Naive thymus-derived CD4-positive, alpha-beta T cell (primary cell): ENCODE results near the gene MREG. TPM values are rescaled to one million over a fixed set of nuclear protein-coding genes. Genes with fewer than 3 reads are reported as not detected.

Experiments
- ATAC-seq: fragments of 150-1000 bp; cut with Tn5 transposase; 2 replicates; pipeline ENCODE4 v1.10.0; 2021; ENCODE audit warnings: mild to moderate bottlenecking, moderate library complexity
- CTCF ChIA-PET: fragments of 350-600 bp; sonication (Branson Sonifier 250); formaldehyde crosslinking; loops from one replicate; lab custom pipeline; 2021; ENCODE audit warnings: antibody characterized with exemption; lab: Charles Lee
- POLR2A ChIA-PET: fragments of 350-600 bp; sonication (Branson Sonifier 250); formaldehyde crosslinking; loops from one replicate; lab custom pipeline; 2021; ENCODE audit warnings: antibody characterized with exemption, inconsistent platforms; lab: Charles Lee
- DNase-seq, 9 donors: peaks; one replicate each; pipeline versions ENCODE4 v3.0.0 to v3.0.0-alpha.2; 2020 to 2022; ENCODE audit warnings: mixed read lengths in 1 of 9
- H3K27ac ChIP-seq: one replicate; pipeline ENCODE4 v1.7.0; 2013; ENCODE audit warnings: mild to moderate bottlenecking, low read depth, low read length, moderate library complexity
- H3K27me3 ChIP-seq, 2 donors: one replicate each; pipeline ENCODE4 v1.7.0; 2013; ENCODE audit warnings: low read length in 2 of 2, mild to moderate bottlenecking in 2 of 2, moderate library complexity in 2 of 2; ENCODE audit not compliant: control insufficient read depth in 2 of 2, insufficient read depth in 2 of 2
- H3K36me3 ChIP-seq, 3 experiments: 1 replicate in 2 of 3; 2 replicates in 1 of 3; pipeline ENCODE4 v1.7.0; 2013; ENCODE audit warnings: low read length in 3 of 3, mild to moderate bottlenecking in 3 of 3, moderate library complexity in 1 of 3; ENCODE audit not compliant: insufficient read depth in 3 of 3, control insufficient read depth in 2 of 3
- H3K4me1 ChIP-seq, 2 donors: one replicate each; pipeline ENCODE4 v1.7.0; 2013; ENCODE audit warnings: low read length in 2 of 2, mild to moderate bottlenecking in 2 of 2, moderate library complexity in 1 of 2; ENCODE audit not compliant: control insufficient read depth in 2 of 2, insufficient read depth in 2 of 2
- H3K4me3 ChIP-seq: 2 replicates; pipeline ENCODE4 v1.7.0; 2013; ENCODE audit warnings: mild to moderate bottlenecking, low read length
- H3K9me3 ChIP-seq, 3 experiments: 1 replicate in 2 of 3; 2 replicates in 1 of 3; pipeline ENCODE4 v1.7.0; 2013; ENCODE audit warnings: low read length in 3 of 3; ENCODE audit not compliant: control insufficient read depth in 2 of 3
- H3K27ac Mint-ChIP-seq, 9 donors: one replicate each; pipeline ENCODE4 v1.8.0; 2020 to 2022; ENCODE audit warnings: mixed read lengths in 9 of 9, mild to moderate bottlenecking in 8 of 9, moderate library complexity in 5 of 9, inconsistent platforms in 2 of 9
- H3K27me3 Mint-ChIP-seq, 5 donors: one replicate each; pipeline ENCODE4 v1.8.0; 2021 to 2022; ENCODE audit warnings: mixed read lengths in 5 of 5, mild to moderate bottlenecking in 1 of 5
- H3K36me3 Mint-ChIP-seq, 5 donors: one replicate each; pipeline ENCODE4 v1.8.0; 2020 to 2022; ENCODE audit warnings: mixed read lengths in 5 of 5, mild to moderate bottlenecking in 3 of 5, inconsistent platforms in 1 of 5
- H3K4me1 Mint-ChIP-seq, 7 donors: one replicate each; pipeline ENCODE4 v1.8.0; 2020 to 2022; ENCODE audit warnings: mixed read lengths in 7 of 7, mild to moderate bottlenecking in 3 of 7, inconsistent platforms in 1 of 7
- H3K4me3 Mint-ChIP-seq, 10 donors: one replicate each; pipeline ENCODE4 v1.8.0; 2020 to 2022; ENCODE audit warnings: mild to moderate bottlenecking in 10 of 10, mixed read lengths in 10 of 10, moderate library complexity in 6 of 10, inconsistent platforms in 2 of 10
- H3K9me3 Mint-ChIP-seq, 11 donors: one replicate each; pipeline ENCODE4 v1.8.0; 2020 to 2022; ENCODE audit warnings: mixed read lengths in 11 of 11, mild to moderate bottlenecking in 4 of 11, inconsistent platforms in 1 of 11, moderate library complexity in 1 of 11
- intact Hi-C, 2 donors: fragments of 100-400 bp; cut with micrococcal nuclease; formaldehyde crosslinking; loops; one replicate each; pipeline ENCODE4 v1.15.1; 2023
- polyA plus RNA-seq, 2 donors: library from polyadenylated mRNA; unstranded; fragments of 300-500 nt; fragmentation: Illumina TruSeq; gene quantifications; one replicate each; pipeline ENCODE4 v1.2.3, GENCODE V29; 2021
- total RNA-seq, 6 experiments: library from RNA in 5 of 6; stranded (reverse) in 5 of 6; gene quantifications; 1 replicate in 5 of 6; 2 replicates in 1 of 6; pipeline ENCODE4 v1.2.3 and lab custom pipeline; 2021 to 2026

Gene MREG
- total and polyA plus RNA-seq, 7 experiments from 2014 or later, result 0.39 to 8.5 (median 6.1) TPM

DNA sequence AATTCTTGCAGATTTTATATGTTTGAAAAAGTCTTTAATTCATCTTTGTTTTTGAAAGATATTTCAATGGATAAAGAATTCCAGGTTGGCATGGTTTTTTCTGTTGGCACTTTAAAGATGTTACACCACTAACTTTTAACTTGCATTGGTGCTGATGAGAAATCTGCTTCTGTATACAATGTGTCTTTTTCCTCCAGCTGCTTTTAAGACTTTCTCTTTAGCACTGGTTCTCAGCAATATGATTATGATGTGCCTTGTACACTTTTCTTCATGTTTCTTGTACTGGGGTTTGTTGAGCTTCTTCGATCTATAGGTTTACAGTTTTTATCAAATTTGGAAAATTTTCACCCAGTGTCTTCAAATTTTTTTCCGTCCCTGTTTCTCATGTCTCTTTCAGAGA lies 39.1 kb upstream of the MREG start:
- intact Hi-C loops, result no loop called here
- CTCF ChIA-PET, result interaction anchor here (0.6 to 1.3 kb wide), 2 partner anchors 10 to 17 kb away, joined by 3 read pairs; no protein-coding TSS in a partner anchor
- DNase-seq, result no peak

DNA sequence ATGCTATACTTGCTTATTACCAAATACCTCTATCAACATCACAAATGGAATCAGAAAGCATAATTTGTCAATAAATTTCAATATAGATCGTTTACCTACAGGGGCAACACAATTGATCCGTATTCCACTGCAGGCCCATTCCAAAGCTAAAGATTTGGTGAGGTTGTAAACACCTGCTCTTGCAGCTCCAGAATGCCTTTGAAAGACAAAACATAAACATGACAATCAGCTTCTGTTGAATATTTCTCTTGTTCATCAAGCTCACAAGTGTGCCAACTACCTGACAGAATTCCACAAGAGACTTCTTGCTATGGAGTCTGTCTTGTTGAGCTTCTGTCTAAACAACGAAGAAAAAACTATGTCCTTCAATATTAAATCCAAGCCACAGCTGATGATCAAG lies 38.0 kb upstream of the MREG start:
- DNase-seq (no peak), ATAC-seq (no peak)
- H3K4me1 ChIP-seq, result no peaks in the 10 kb centered on the region
- H3K27ac ChIP-seq, result no peak overlapping the region
- no peaks in the 10 kb centered on the region for H3K9me3 Mint-ChIP-seq
- H3K36me3 ChIP-seq, result peaks cover 0 to 24% (median 0%) of the 10 kb centered on the region in 3 experiments
- intact Hi-C loops, result no loop called here
- no peaks in the 10 kb centered on the region for H3K27me3 ChIP-seq
- ChIA-PET CTCF (interaction anchor here (1.0 kb wide), 1 partner anchor 14 kb away, joined by 3 read pairs; no protein-coding TSS in a partner anchor), POLR2A (no interaction called here)
- no peak overlapping the region for H3K4me3 ChIP-seq
- no peaks in the 10 kb centered on the region for H3K9me3 ChIP-seq
- H3K27ac Mint-ChIP-seq, result no peak overlapping the region
- H3K36me3 Mint-ChIP-seq, result peaks cover 8 to 30% (median 25%) of the 10 kb centered on the region in 5 donors
- H3K27me3 Mint-ChIP-seq, result no peaks in the 10 kb centered on the region
- H3K4me1 Mint-ChIP-seq, result peaks cover 0 to 9% (median 8%) of the 10 kb centered on the region in 7 donors
- H3K4me3 Mint-ChIP-seq, result no peak overlapping the region

More for the DNA sequence above, 39.1 kb upstream of the MREG start:
- no peak for ATAC-seq
- Mint-ChIP-seq H3K4me3 (no peak overlapping the region), H3K4me1 (peaks cover 2 to 19% (median 15%) of the 10 kb centered on the region in 7 donors), H3K36me3 (peaks cover 8 to 30% (median 25%) of the 10 kb centered on the region in 5 donors), H3K9me3 (no peaks in the 10 kb centered on the region), H3K27ac (no peak overlapping the region), H3K27me3 (no peaks in the 10 kb centered on the region)
- POLR2A ChIA-PET, result no interaction called here
- Histone ChIP-seq H3K4me3 (no peak overlapping the region), H3K27ac (no peak overlapping the region), H3K36me3 (peaks cover 0 to 18% (median 0%) of the 10 kb centered on the region in 3 experiments), H3K27me3 (no peaks in the 10 kb centered on the region), H3K4me1 (peaks cover 7 to 8% of the 10 kb centered on the region in 2 donors), H3K9me3 (no peaks in the 10 kb centered on the region)

DNA sequence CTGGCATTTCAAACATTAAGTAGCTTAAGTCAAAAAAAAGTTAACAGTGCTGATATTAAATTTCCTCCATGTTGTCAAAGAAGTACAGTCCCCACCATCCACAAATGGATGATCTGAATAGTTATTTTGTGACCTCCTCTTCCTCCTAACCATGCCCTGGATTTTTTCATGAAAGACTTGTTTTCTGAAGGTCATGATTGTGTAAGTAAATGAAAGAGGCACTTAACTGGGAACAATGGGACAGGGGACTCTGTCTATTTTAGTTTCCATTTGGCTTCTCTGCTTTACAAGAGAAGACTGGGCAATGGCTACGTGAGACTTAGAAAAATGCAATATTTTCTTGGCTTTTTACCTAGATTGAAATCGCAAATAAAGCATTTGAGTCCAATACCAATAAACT lies 36.1 kb upstream of the MREG start:
- POLR2A ChIA-PET, result no interaction called here
- no peak for ATAC-seq
- no peak for DNase-seq
- H3K27ac ChIP-seq, result no peak overlapping the region
- no peaks in the 10 kb centered on the region for H3K9me3 Mint-ChIP-seq
- H3K4me3 ChIP-seq, result no peak overlapping the region
- H3K9me3 ChIP-seq, result no peaks in the 10 kb centered on the region
- CTCF ChIA-PET, result interaction anchor here (0.8 to 1.0 kb wide), 2 partner anchors 8 to 91 kb away, joined by 4 to 6 read pairs; no protein-coding TSS in a partner anchor
- no peak overlapping the region for H3K27ac Mint-ChIP-seq
- intact Hi-C loops, result no loop called here
- H3K36me3 ChIP-seq, result peaks cover 0 to 34% (median 0%) of the 10 kb centered on the region in 3 experiments
- no peaks in the 10 kb centered on the region for H3K27me3 ChIP-seq
- H3K4me1 Mint-ChIP-seq, result peaks cover 0 to 5% (median 0%) of the 10 kb centered on the region in 7 donors
- peaks cover 4 to 29% (median 21%) of the 10 kb centered on the region in 5 donors for H3K36me3 Mint-ChIP-seq
- H3K4me1 ChIP-seq, result no peaks in the 10 kb centered on the region
- H3K4me3 Mint-ChIP-seq, result no peak overlapping the region
- no peaks in the 10 kb centered on the region for H3K27me3 Mint-ChIP-seq

DNA sequence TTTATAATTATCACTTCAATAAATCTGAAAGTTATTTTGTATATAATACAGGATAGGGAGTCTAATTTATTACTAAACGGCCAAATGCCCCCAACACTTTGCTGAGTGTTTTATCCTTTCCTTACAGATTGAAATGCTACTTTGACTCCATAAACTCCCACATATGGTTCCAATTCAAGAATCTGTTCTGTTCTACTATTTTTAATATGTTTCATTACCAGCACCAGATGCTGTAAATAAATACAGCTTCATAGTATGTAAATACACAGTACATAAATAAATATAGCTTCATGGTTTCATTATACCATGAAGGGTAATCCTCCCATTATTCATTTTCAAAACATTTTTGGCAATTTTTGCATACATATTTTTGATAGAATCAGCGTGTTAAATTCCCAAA lies 34.0 kb upstream of the MREG start:
- peaks cover 7 to 38% (median 27%) of the 10 kb centered on the region in 5 donors for H3K36me3 Mint-ChIP-seq
- Histone ChIP-seq H3K27me3 (no peaks in the 10 kb centered on the region), H3K9me3 (no peaks in the 10 kb centered on the region), H3K4me3 (no peak overlapping the region), H3K36me3 (peaks cover 0 to 47% (median 0%) of the 10 kb centered on the region in 3 experiments), H3K4me1 (no peaks in the 10 kb centered on the region), H3K27ac (no peak overlapping the region)
- ChIA-PET CTCF (no interaction called here), POLR2A (no interaction called here)
- no peaks in the 10 kb centered on the region for H3K27me3 Mint-ChIP-seq
- no peak for DNase-seq
- H3K9me3 Mint-ChIP-seq, result no peaks in the 10 kb centered on the region
- intact Hi-C loops, result no loop called here
- peaks cover 0 to 5% (median 0%) of the 10 kb centered on the region in 7 donors for H3K4me1 Mint-ChIP-seq
- no peak for ATAC-seq
- H3K4me3 Mint-ChIP-seq, result no peak overlapping the region
- no peak overlapping the region for H3K27ac Mint-ChIP-seq

DNA sequence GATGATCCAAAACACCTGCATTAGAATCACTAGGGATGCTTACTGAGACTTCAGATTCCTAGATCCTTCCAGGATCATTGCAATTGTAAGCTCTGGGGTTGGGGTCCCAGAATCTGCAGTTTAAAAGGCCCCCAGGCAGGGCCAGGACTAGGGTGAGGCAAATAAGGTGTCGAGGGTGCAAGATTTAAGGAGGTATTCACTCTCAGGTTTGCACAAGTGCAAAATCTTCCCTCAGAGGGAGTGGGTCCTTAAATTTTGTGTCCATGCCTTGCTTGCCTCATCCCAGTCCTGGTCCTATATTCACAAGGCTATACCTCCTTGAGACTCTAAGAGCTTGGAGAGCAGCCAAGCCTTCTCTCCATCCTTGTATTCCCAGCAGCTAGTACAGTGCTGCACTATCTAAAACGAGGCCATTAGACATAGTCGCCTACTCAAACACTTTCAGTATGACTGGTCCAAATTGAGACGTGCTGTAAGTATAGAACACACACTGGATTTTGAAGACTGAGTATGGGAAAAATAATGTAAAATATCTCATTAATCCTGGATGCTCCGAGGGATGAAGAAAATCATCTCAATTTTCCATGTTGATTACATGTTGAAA lies 31.6 kb upstream of the MREG start:
- Mint-ChIP-seq H3K27me3 (no peaks in the 10 kb centered on the region), H3K9me3 (no peaks in the 10 kb centered on the region), H3K27ac (no peak overlapping the region), H3K4me1 (peaks cover 0 to 5% (median 0%) of the 10 kb centered on the region in 7 donors), H3K36me3 (peaks cover 4 to 36% (median 20%) of the 10 kb centered on the region in 5 donors), H3K4me3 (no peak overlapping the region)
- ChIA-PET CTCF (interaction anchor here (1.1 to 1.5 kb wide), 2 partner anchors 10 to 11 kb away, joined by 4 to 6 read pairs; no protein-coding TSS in a partner anchor), POLR2A (interaction anchor here (1.3 kb wide), 1 partner anchor 64 kb away, joined by 3 read pairs; the partner anchor contains the start of gene XRCC5)
- Histone ChIP-seq H3K9me3 (no peaks in the 10 kb centered on the region), H3K27me3 (no peaks in the 10 kb centered on the region), H3K4me1 (no peaks in the 10 kb centered on the region), H3K4me3 (no peak overlapping the region), H3K36me3 (peaks cover 0 to 65% (median 0%) of the 10 kb centered on the region in 3 experiments), H3K27ac (no peak overlapping the region)
- intact Hi-C loops, result no loop called here
- DNase-seq (no peak), ATAC-seq (no peak)

DNA sequence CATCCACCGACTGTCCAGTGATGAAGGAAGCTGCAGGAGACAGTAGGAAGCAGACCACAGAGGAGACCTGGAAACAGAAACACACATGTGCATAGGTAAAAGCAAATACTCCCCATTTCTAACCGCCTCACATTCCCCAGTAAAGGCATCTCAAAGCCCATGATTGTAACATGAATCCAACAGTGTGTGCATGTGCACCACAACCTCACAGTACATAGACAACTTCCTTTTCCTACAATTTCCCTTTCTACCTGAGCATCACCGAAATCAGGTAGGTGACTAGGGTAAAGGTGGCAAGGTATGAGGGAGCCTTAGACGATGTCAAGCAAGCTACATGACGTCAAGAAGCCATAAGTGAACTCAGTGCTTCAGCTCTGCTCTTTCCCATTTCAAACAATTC lies 30.6 kb upstream of the MREG start:
- Mint-ChIP-seq H3K27me3 (no peaks in the 10 kb centered on the region), H3K4me3 (no peak overlapping the region), H3K9me3 (no peaks in the 10 kb centered on the region), H3K27ac (no peak overlapping the region), H3K36me3 (peaks cover 10 to 43% (median 20%) of the 10 kb centered on the region in 5 donors), H3K4me1 (peaks cover 0 to 5% (median 0%) of the 10 kb centered on the region in 7 donors)
- intact Hi-C loops, result no loop called here
- ChIA-PET CTCF (interaction anchor here (1.1 kb wide), 1 partner anchor 9 kb away, joined by 4 read pairs; no protein-coding TSS in a partner anchor), POLR2A (no interaction called here)
- Histone ChIP-seq H3K9me3 (no peaks in the 10 kb centered on the region), H3K4me3 (no peak overlapping the region), H3K27ac (no peak overlapping the region), H3K27me3 (no peaks in the 10 kb centered on the region), H3K4me1 (no peaks in the 10 kb centered on the region), H3K36me3 (peaks cover 0 to 65% (median 0%) of the 10 kb centered on the region in 3 experiments)
- ATAC-seq (no peak), DNase-seq (no peak)
